Transverse colon (tissue), 3 donors: Measurements from ENCODE around the gene DPH7.

Experiments
- POLR2A ChIP-seq: fragments of 450-650 bp; IDR thresholded peaks from one replicate; pipeline ENCODE4 v1.6.1; 2016; ENCODE audit warnings: antibody characterized with exemption, mild to moderate bottlenecking, moderate library complexity
- TF ChIP-seq, protein P1 (sequence below), 5 experiments: fragments of 200-600 bp in 3 of 5; fragments of 450-650 bp in 2 of 5; sonication (generic) in 3 of 5; IDR thresholded peaks; 1 replicate in 2 of 5; 2 replicates in 3 of 5; pipeline ENCODE4 v1.5.1; 2016 to 2017; ENCODE audit warnings: antibody characterized with exemption in 5 of 5, inconsistent platforms in 3 of 5, mild to moderate bottlenecking in 2 of 5, moderate library complexity in 1 of 5

DNA sequence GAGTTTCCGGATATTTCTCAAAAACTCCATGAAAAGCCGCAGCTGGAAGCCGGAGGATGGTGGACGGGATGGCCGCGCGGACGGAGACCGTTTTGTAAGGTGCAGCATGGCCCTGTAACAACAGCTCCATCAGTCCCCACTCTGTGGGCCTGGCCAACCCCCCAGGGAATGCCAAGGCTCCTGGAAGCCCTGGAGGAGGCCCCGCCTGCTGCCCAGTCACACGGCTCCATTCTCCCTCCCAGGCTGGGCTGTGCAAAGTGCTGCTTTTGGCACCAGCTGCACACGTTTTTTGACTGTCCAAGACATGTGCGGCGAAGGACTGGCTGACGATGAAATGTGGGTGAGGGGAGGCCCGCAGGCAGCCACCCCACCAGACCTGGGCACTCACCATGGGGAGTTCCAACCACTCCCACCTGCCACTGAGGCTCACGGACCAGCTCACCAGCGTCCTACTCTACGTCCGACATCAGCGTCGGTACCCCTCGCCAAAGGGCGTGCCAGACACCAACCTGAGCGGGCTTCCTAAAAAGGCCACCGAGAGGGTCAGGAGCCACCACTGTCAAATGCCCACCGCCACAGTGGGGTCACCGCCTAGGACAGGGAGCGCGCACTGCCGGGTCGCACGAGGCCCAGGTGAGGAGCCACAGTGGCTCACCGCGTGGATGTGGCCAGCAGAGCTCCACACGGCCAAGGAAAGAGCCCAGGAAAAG lies 55.8 kb downstream of the DPH7 start:
- TF ChIP-seq, protein P1, sequence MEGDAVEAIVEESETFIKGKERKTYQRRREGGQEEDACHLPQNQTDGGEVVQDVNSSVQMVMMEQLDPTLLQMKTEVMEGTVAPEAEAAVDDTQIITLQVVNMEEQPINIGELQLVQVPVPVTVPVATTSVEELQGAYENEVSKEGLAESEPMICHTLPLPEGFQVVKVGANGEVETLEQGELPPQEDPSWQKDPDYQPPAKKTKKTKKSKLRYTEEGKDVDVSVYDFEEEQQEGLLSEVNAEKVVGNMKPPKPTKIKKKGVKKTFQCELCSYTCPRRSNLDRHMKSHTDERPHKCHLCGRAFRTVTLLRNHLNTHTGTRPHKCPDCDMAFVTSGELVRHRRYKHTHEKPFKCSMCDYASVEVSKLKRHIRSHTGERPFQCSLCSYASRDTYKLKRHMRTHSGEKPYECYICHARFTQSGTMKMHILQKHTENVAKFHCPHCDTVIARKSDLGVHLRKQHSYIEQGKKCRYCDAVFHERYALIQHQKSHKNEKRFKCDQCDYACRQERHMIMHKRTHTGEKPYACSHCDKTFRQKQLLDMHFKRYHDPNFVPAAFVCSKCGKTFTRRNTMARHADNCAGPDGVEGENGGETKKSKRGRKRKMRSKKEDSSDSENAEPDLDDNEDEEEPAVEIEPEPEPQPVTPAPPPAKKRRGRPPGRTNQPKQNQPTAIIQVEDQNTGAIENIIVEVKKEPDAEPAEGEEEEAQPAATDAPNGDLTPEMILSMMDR (IDR thresholded peaks at IDR 0.05): no peak
- TF ChIP-seq POLR2A: no peak
